HCT116 (cell line): ENCODE results near the gene TF. TPM values are rescaled to one million over a fixed set of nuclear protein-coding genes. Genes with fewer than 3 reads are reported as not detected.

Source experiments
- ATAC-seq: fragments of 200-7000 bp; cut with Tn5 transposase; 2 replicates; pipeline ENCODE4 v1.9.1; 2020; ENCODE audit warnings: mild to moderate bottlenecking, moderate library complexity
- BruUV-seq: library from RNA; stranded (reverse); fragments of 400-500 nt; replicated peaks from 2 replicates; lab custom pipeline; 2021; lab: Mats Ljungman, UMichigan
- CTCF ChIA-PET: fragments of 300-600 bp; sonication (Branson Sonifier 250); formaldehyde crosslinking; loops from one replicate; lab custom pipeline; 2021; ENCODE audit warnings: antibody characterized with exemption; lab: Charles Lee
- POLR2A ChIA-PET: fragments of 300-600, 350-600 bp; sonication (Branson Sonifier 250); formaldehyde crosslinking; loops from one replicate; lab custom pipeline; 2021; ENCODE audit warnings: antibody characterized with exemption; lab: Charles Lee
- RAD21 ChIA-PET, 2 experiments: fragments of 300-600 bp; sonication (Branson Sonifier 250); formaldehyde crosslinking; loops; one replicate each; lab custom pipeline; 2023; ENCODE audit warnings: low total read pairs in 2 of 2; ENCODE audit not compliant: uncharacterized antibody in 2 of 2, unreplicated experiment in 2 of 2, low non-redundant PET in 1 of 2; lab: Charles Lee
- DNase-seq: peaks from one replicate; pipeline ENCODE4 v3.0.0-alpha.2; 2010; ENCODE audit warnings: low read depth, low spot score
- H2AFZ ChIP-seq: fragments of 200-600 bp; shearing (Covaris generic), sonication (generic); 2 replicates; pipeline ENCODE4 v1.6.1; 2017; ENCODE audit warnings: low read depth, mixed run types, mixed read lengths, antibody characterized with exemption, low read length; ENCODE audit not compliant: poor library complexity, severe bottlenecking
- H3K27ac ChIP-seq: 2 replicates; pipeline ENCODE4 v1.5.1; 2012; ENCODE audit warnings: low read depth, low read length
- H3K27me3 ChIP-seq: fragments of 200-600 bp; sonication (generic); 2 replicates; pipeline ENCODE4 v1.6.1; 2016; ENCODE audit warnings: mixed run types, low read length, mixed read lengths; ENCODE audit not compliant: insufficient read depth
- H3K36me3 ChIP-seq, 2 experiments: fragments of 200-500 bp in 1 of 2; fragments of 200-600 bp in 1 of 2; sonication (Bioruptor generic) in 1 of 2; sonication (generic) in 1 of 2; 2 replicates each; pipeline versions ENCODE4 v1.5.1 to v1.6.1; 2014 to 2016; ENCODE audit warnings: low read length in 2 of 2, inconsistent platforms in 1 of 2, mixed read lengths in 1 of 2, mixed run types in 1 of 2; ENCODE audit not compliant: insufficient read depth in 2 of 2, control insufficient read depth in 1 of 2
- H3K4me1 ChIP-seq, 2 experiments: fragments of 200-600 bp in 1 of 2; sonication (generic) in 1 of 2; 2 replicates each; pipeline versions ENCODE4 v1.5.1 to v1.6.1; 2012 to 2017; ENCODE audit warnings: low read length in 2 of 2, inconsistent platforms in 1 of 2, mild to moderate bottlenecking in 1 of 2, mixed read lengths in 1 of 2, mixed run types in 1 of 2, moderate library complexity in 1 of 2; ENCODE audit not compliant: insufficient read depth in 2 of 2, control insufficient read depth in 1 of 2
- H3K4me2 ChIP-seq: fragments of 200-600 bp; sonication (generic); 2 replicates; pipeline ENCODE4 v1.6.1; 2017; ENCODE audit warnings: mixed run types, low read length, mixed read lengths
- H3K4me3 ChIP-seq, 2 experiments: fragments of 200-600 bp in 1 of 2; sonication (generic) in 1 of 2; replicated peaks in 1 of 2; 2 replicates each; pipeline ENCODE4 v1.5.1; 2011 to 2016; ENCODE audit warnings: low read length in 2 of 2, control low read depth in 1 of 2, low read depth in 1 of 2, mild to moderate bottlenecking in 1 of 2, mixed read lengths in 1 of 2, mixed run types in 1 of 2
- H3K79me2 ChIP-seq: fragments of 200-600 bp; sonication (generic); 2 replicates; pipeline ENCODE4 v1.6.1; 2017; ENCODE audit warnings: mild to moderate bottlenecking, mixed run types, low read length, moderate library complexity, mixed read lengths; ENCODE audit not compliant: insufficient read depth
- H3K9ac ChIP-seq: fragments of 200-600 bp; sonication (generic); 2 replicates; pipeline ENCODE4 v1.6.1; 2016; ENCODE audit warnings: low read length, mixed read lengths
- H3K9me2 ChIP-seq: fragments of 200-600 bp; sonication (generic), shearing (Covaris generic); 2 replicates; pipeline ENCODE4 v1.6.1; 2017; ENCODE audit warnings: mixed run types, mild to moderate bottlenecking, moderate library complexity; ENCODE audit not compliant: insufficient read depth
- H3K9me3 ChIP-seq, 2 experiments: fragments of 200-500 bp in 1 of 2; fragments of 200-600 bp in 1 of 2; sonication (Bioruptor generic) in 1 of 2; sonication (generic) in 1 of 2; 2 replicates each; pipeline ENCODE4 v1.6.1; 2014 to 2017; ENCODE audit warnings: low read length in 2 of 2, mixed read lengths in 2 of 2, inconsistent platforms in 1 of 2, low read depth in 1 of 2, mild to moderate bottlenecking in 1 of 2, mixed run types in 1 of 2, moderate library complexity in 1 of 2; ENCODE audit not compliant: control insufficient read depth in 1 of 2, insufficient read depth in 1 of 2
- H4K20me1 ChIP-seq: fragments of 200-600 bp; sonication (generic), shearing (Covaris generic); 2 replicates; pipeline ENCODE4 v1.6.1; 2017; ENCODE audit warnings: mixed run types, mild to moderate bottlenecking, moderate library complexity; ENCODE audit not compliant: insufficient read depth
- ATF3 ChIP-seq: IDR thresholded peaks from 2 replicates; pipeline ENCODE4 v1.6.1; 2012
- EGR1 ChIP-seq: IDR thresholded peaks from 2 replicates; pipeline ENCODE4 v1.6.1; 2012; ENCODE audit warnings: low read depth
- EZH2phosphoT487 ChIP-seq: fragments of 200-600 bp; IDR thresholded peaks from 2 replicates; pipeline ENCODE4 v1.6.1; 2018; ENCODE audit warnings: antibody characterized with exemption, borderline replicate concordance
- MAX ChIP-seq: IDR thresholded peaks from 2 replicates; pipeline ENCODE4 v1.6.1; 2012
- POLR2AphosphoS5 ChIP-seq: IDR thresholded peaks from 2 replicates; pipeline ENCODE4 v1.6.1; 2011; ENCODE audit warnings: mild to moderate bottlenecking, low read depth, low read length, moderate library complexity
- REST ChIP-seq: IDR thresholded peaks from 2 replicates; pipeline ENCODE4 v1.6.1; 2012; ENCODE audit warnings: low read depth
- SP1 ChIP-seq: IDR thresholded peaks from 2 replicates; pipeline ENCODE4 v1.6.1; 2012; ENCODE audit warnings: low read depth
- SRF ChIP-seq: IDR thresholded peaks from 2 replicates; pipeline ENCODE4 v1.6.1; 2012; ENCODE audit warnings: low read depth
- TCF7L2 ChIP-seq: IDR thresholded peaks from 2 replicates; pipeline ENCODE4 v1.7.0; 2011; ENCODE audit warnings: borderline replicate concordance, inconsistent platforms; ENCODE audit not compliant: insufficient read depth, insufficient read length; ENCODE audit errors: extremely low read depth
- YY1 ChIP-seq: IDR thresholded peaks from 2 replicates; pipeline ENCODE4 v1.6.1; 2011; ENCODE audit warnings: low read length, low read depth, moderate library complexity, mild to moderate bottlenecking; ENCODE audit not compliant: insufficient replicate concordance; ENCODE audit errors: extremely low read depth
- ZFX ChIP-seq: fragments of 450-650 bp; IDR thresholded peaks from 2 replicates; pipeline ENCODE4 v1.6.1; 2017
- ZNF274 ChIP-seq: fragments of 200-500 bp; sonication (Bioruptor generic); IDR thresholded peaks from 2 replicates; pipeline ENCODE4 v1.6.1; 2014; ENCODE audit warnings: mild to moderate bottlenecking, low read depth, low read length, inconsistent platforms
- intact Hi-C: fragments of 100-400 bp; cut with micrococcal nuclease; formaldehyde crosslinking; loops from 2 replicates; pipeline ENCODE4 v1.10.0; 2022
- total RNA-seq: library from RNA; stranded (reverse); gene quantifications from one replicate; pipeline ENCODE4 v1.2.1, GENCODE V29; 2021; ENCODE audit not compliant: unreplicated experiment

Gene TF
- total RNA-seq, 1 experiment from 2014 or later: 10.4 TPM

- intact Hi-C loops: loop anchor here (10.0 kb wide), 1 partner anchor 355 kb away; no protein-coding TSS in a partner anchor
- no TSS peak for BruUV-seq
Measured at GRCh38 chr3:133799794-133800585, 53.8 kb downstream of the TF start.

GRCh38 chr3:133803469-133803868 is 57.3 kb downstream of the TF start:
- no TSS peak for BruUV-seq
- Histone ChIP-seq H3K27me3 (no peaks in the 10 kb centered on the region), H3K36me3 (peaks cover 6% of the 10 kb centered on the region in 2 experiments; a peak in 3 of 4 replicates), H4K20me1 (no peaks in the 10 kb centered on the region), H3K4me2 (no peak overlapping the region), H3K27ac (no peak overlapping the region), H3K9me2 (no peaks in the 10 kb centered on the region), H3K9ac (no peak overlapping the region), H3K4me3 (no peak overlapping the region)
- ATAC-seq: no peak
- CTCF ChIA-PET: no interaction called here
- POLR2A ChIA-PET: no interaction called here
- TF ChIP-seq YY1 (no peak), EZH2phosphoT487 (no peak), TCF7L2 (no peak), REST (no peak), ZFX (no peak), MAX (no peak), ATF3 (no peak), SRF (no peak), SP1 (no peak)
- TF ChIP-seq, all 23 proteins: peak for 0
- RAD21 ChIA-PET: no interaction called here
- intact Hi-C loops: loop anchor here (10.0 kb wide), 1 partner anchor 359 kb away; no protein-coding TSS in a partner anchor
- Histone ChIP-seq H3K9me3 (no peaks in the 10 kb centered on the region), H3K79me2 (peaks cover 27% of the 10 kb centered on the region), H3K4me1 (peaks cover 3 to 11% of the 10 kb centered on the region in 2 experiments), H2AFZ (no peak overlapping the region)
- DNase-seq: no peak

More at GRCh38 chr3:133799794-133800585, 53.8 kb downstream of the TF start:
- ATAC-seq (no peak), DNase-seq (no peak)
- TF ChIP-seq EGR1 (no peak), POLR2AphosphoS5 (no peak), TCF7L2 (no peak), ZNF274 (no peak)
- Histone ChIP-seq H3K9me3 (no peaks in the 10 kb centered on the region), H3K4me3 (no peak overlapping the region), H3K9me2 (no peaks in the 10 kb centered on the region), H3K9ac (no peak overlapping the region), H3K36me3 (no peaks in the 10 kb centered on the region), H3K79me2 (no peaks in the 10 kb centered on the region), H4K20me1 (no peaks in the 10 kb centered on the region), H3K27ac (no peak overlapping the region), H2AFZ (no peak overlapping the region), H3K4me1 (peaks cover 0 to under 1% of the 10 kb centered on the region in 2 experiments; a peak in 2 of 4 replicates), H3K27me3 (no peaks in the 10 kb centered on the region), H3K4me2 (no peak overlapping the region)
- ChIA-PET POLR2A (no interaction called here), RAD21 (no interaction called here), CTCF (no interaction called here)
